Suprapubic skin (tissue), 4 donors: ENCODE data around the gene FRMD8.

Source experiments
- EP300 ChIP-seq: sonication (generic); formaldehyde crosslinking; IDR thresholded peaks from one replicate; pipeline ENCODE4 v1.6.1; 2017; ENCODE audit warnings: antibody characterized with exemption
- POLR2A ChIP-seq, 2 donors: fragments of 450-650 bp; IDR thresholded peaks; one replicate each; pipeline ENCODE4 v1.6.1; 2017; ENCODE audit warnings: antibody characterized with exemption in 2 of 2, mild to moderate bottlenecking in 2 of 2, moderate library complexity in 2 of 2
- POLR2AphosphoS5 ChIP-seq, 3 donors: sonication (generic); formaldehyde crosslinking; IDR thresholded peaks; one replicate each; pipeline ENCODE4 v1.6.1; 2017; ENCODE audit warnings: antibody characterized with exemption in 3 of 3
- TF ChIP-seq, protein P1 (sequence below), 2 donors: fragments of 200-600 bp in 1 of 2; fragments of 450-650 bp in 1 of 2; sonication (generic) in 1 of 2; IDR thresholded peaks; one replicate each; pipeline ENCODE4 v1.5.1; 2016 to 2019; ENCODE audit warnings: antibody characterized with exemption in 2 of 2, mild to moderate bottlenecking in 1 of 2, moderate library complexity in 1 of 2

DNA sequence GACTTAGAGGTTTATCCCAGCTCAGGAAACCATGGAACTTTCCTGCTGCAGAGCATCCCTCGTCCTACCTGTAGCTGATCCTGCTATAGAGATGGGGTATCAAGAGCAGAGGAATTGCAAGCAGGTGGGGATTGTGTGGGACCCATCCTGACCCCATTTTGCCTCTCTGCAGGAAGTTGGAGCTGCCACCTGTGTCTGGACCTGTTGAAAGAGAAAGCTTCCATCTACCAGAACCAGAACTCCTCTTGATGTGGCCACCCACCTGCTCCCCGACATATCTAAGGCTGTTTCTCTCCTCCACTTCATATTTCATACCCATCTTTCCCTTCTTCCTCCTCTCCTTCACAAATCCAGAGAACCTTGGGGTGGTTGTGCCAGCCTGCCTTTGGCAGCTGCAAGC is 34.9 kb upstream of the FRMD8 start:
- TF ChIP-seq, protein P1, sequence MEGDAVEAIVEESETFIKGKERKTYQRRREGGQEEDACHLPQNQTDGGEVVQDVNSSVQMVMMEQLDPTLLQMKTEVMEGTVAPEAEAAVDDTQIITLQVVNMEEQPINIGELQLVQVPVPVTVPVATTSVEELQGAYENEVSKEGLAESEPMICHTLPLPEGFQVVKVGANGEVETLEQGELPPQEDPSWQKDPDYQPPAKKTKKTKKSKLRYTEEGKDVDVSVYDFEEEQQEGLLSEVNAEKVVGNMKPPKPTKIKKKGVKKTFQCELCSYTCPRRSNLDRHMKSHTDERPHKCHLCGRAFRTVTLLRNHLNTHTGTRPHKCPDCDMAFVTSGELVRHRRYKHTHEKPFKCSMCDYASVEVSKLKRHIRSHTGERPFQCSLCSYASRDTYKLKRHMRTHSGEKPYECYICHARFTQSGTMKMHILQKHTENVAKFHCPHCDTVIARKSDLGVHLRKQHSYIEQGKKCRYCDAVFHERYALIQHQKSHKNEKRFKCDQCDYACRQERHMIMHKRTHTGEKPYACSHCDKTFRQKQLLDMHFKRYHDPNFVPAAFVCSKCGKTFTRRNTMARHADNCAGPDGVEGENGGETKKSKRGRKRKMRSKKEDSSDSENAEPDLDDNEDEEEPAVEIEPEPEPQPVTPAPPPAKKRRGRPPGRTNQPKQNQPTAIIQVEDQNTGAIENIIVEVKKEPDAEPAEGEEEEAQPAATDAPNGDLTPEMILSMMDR (IDR thresholded peaks at IDR 0.05): no peak
- TF ChIP-seq POLR2A (IDR thresholded peaks at IDR 0.05) (no peak), POLR2AphosphoS5 (IDR thresholded peaks at IDR 0.05) (no peak), EP300 (no peak)
